Loucy (cell line): ENCODE measurements around the gene ARL13B.

ENCODE experiments used
- EZH2phosphoT487 ChIP-seq: fragments of 200-600 bp; IDR thresholded peaks from 2 replicates; pipeline ENCODE4 v1.6.1; 2018; ENCODE audit warnings: antibody characterized with exemption, mild to moderate bottlenecking, moderate library complexity, borderline replicate concordance
- TF ChIP-seq, protein P1 (sequence below): fragments of 200-600 bp; sonication (generic); conservative IDR thresholded peaks from 2 replicates; pipeline ENCODE4 v1.5.1; 2014; ENCODE audit warnings: mild to moderate bottlenecking, antibody characterized with exemption, low read length

DNA sequence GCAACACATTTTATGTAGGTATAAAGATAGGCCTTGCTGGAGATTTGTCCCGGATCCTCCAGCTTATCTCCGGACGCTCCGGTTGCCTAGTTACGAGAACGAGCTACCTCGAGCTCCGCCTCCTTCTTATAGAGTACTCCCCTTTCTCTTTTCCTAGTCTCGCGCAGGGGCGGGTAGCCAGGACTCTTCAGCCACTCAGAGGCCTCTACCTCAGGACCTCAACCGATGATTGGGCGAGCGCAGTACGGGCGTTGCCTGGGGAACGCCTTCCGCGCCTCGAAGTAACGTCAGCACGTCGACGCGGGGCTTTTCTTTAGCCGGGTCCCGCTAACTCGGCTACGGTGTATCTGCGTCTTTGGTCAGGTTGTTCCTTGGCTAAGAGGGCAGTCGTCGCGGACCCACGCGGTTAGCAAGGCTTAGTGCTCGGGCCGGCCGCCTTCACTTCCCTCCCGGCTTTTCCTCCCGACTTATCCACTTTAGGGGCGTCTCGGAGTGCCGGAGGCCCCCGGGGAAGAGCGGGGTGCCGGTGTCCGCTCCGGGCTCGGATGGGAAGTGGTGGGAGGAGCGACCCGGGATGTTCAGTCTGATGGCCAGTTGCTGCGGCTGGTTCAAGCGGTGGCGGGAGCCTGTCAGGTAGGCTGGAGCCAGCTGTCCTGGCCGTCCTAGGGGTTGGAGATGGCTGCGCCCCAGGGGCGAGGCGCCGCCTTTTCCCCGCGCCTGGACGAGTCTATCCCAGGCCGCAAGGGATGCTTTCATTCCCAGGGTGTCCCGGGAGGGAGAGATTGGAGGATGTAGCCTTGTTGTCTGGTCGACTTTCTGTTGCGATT is at the start of gene ARL13B:
- TF ChIP-seq, protein P1, sequence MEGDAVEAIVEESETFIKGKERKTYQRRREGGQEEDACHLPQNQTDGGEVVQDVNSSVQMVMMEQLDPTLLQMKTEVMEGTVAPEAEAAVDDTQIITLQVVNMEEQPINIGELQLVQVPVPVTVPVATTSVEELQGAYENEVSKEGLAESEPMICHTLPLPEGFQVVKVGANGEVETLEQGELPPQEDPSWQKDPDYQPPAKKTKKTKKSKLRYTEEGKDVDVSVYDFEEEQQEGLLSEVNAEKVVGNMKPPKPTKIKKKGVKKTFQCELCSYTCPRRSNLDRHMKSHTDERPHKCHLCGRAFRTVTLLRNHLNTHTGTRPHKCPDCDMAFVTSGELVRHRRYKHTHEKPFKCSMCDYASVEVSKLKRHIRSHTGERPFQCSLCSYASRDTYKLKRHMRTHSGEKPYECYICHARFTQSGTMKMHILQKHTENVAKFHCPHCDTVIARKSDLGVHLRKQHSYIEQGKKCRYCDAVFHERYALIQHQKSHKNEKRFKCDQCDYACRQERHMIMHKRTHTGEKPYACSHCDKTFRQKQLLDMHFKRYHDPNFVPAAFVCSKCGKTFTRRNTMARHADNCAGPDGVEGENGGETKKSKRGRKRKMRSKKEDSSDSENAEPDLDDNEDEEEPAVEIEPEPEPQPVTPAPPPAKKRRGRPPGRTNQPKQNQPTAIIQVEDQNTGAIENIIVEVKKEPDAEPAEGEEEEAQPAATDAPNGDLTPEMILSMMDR: no peak
- no peak for TF ChIP-seq EZH2phosphoT487
